Breast epithelium (tissue), 3 donors: ENCODE measurements around the gene TAF4B.
"Not testable (repeated sequence)": the region's sequence is repeated elsewhere in the genome, so short reads cannot be mapped to it uniquely, and the experiment has no call there.

Experiments used
- CTCF ChIP-seq, 3 donors: fragments of 450-650 bp; IDR thresholded peaks; one replicate each; pipeline ENCODE4 v1.5.1; 2016 to 2017; ENCODE audit warnings: antibody characterized with exemption in 3 of 3, mild to moderate bottlenecking in 3 of 3, moderate library complexity in 3 of 3
- POLR2AphosphoS5 ChIP-seq, 3 donors: sonication (generic); formaldehyde crosslinking; IDR thresholded peaks; one replicate each; pipeline ENCODE4 v1.6.1; 2017; ENCODE audit warnings: antibody characterized with exemption in 3 of 3

- not testable (repeated sequence) for TF ChIP-seq CTCF, POLR2AphosphoS5 (IDR thresholded peaks at IDR 0.05)
Measured at GRCh38 chr18:26245434-26245833, 19.2 kb downstream of the TAF4B start.
